Uterus (tissue), 4 donors: Measurements from ENCODE around the gene JMJD8. TPM values are rescaled to one million over a fixed set of nuclear protein-coding genes. Genes with fewer than 3 reads are reported as not detected.

Experiments used
- DNase-seq, 2 donors: peaks; one replicate each; pipeline ENCODE4 v3.0.0-alpha.2; 2019 to 2020
- H3K27ac ChIP-seq, 2 donors: fragments of 200-600 bp; sonication (generic); 1 replicate in 1 of 2; 2 replicates in 1 of 2; pipeline ENCODE4 v1.5.1; 2016 to 2018
- H3K27me3 ChIP-seq, 2 donors: fragments of 200-600 bp; sonication (generic); one replicate each; pipeline ENCODE4 v1.5.1; 2018 to 2019; ENCODE audit warnings: control low read depth in 1 of 2
- H3K36me3 ChIP-seq, 2 donors: fragments of 200-600 bp; sonication (generic); one replicate each; pipeline ENCODE4 v1.5.1; 2019; ENCODE audit warnings: control low read depth in 1 of 2
- H3K4me1 ChIP-seq, 2 donors: fragments of 200-600 bp; sonication (generic); one replicate each; pipeline ENCODE4 v1.5.1; 2018 to 2019; ENCODE audit warnings: control low read depth in 1 of 2
- H3K4me3 ChIP-seq, 2 donors: fragments of 200-600 bp; sonication (generic); 1 replicate in 1 of 2; 2 replicates in 1 of 2; pipeline ENCODE4 v1.5.1; 2018 to 2019; ENCODE audit warnings: mild to moderate bottlenecking in 1 of 2
- H3K9me3 ChIP-seq, 2 donors: fragments of 200-600 bp; sonication (generic); one replicate each; pipeline ENCODE4 v1.5.1; 2019; ENCODE audit warnings: control low read depth in 1 of 2
- CTCF ChIP-seq, 4 experiments: fragments of 200-600 bp in 2 of 4; fragments of 450-650 bp in 2 of 4; sonication (generic) in 2 of 4; IDR thresholded peaks; one replicate each; pipeline ENCODE4 v1.5.1; 2016 to 2019; ENCODE audit warnings: antibody characterized with exemption in 4 of 4, mild to moderate bottlenecking in 2 of 4, moderate library complexity in 1 of 4
- POLR2A ChIP-seq, 2 donors: fragments of 450-650 bp; IDR thresholded peaks; one replicate each; pipeline ENCODE4 v1.6.1; 2016; ENCODE audit warnings: antibody characterized with exemption in 2 of 2, mild to moderate bottlenecking in 1 of 2, moderate library complexity in 1 of 2
- intact Hi-C: fragments of 100-400 bp; cut with DNase I; formaldehyde crosslinking; loops from one replicate; pipeline ENCODE4 v1.15.1; 2023; ENCODE audit warnings: low total_unique reads
- total RNA-seq, 4 donors: library from RNA; depleted of rRNA in 3 of 4; stranded (reverse); fragments of >200 nt in 3 of 4; gene quantifications; one replicate each; pipeline versions ENCODE4 v1.1.0 to v1.2.4, GENCODE V29; 2014 to 2023
- donor health status: DM: yes; HTN: yes; CAD: no.

JMJD8 gene
- total RNA-seq, 4 donors from 2014 or later: 45.6 to 111 (median 57.4) TPM

- no peak overlapping the region for H3K4me3 ChIP-seq
- TF ChIP-seq POLR2A (IDR thresholded peaks at IDR 0.05) (no peak), CTCF (IDR thresholded peaks at IDR 0.05) (no peak)
- no peaks in the 10 kb centered on the region for H3K27me3 ChIP-seq
- H3K36me3 ChIP-seq: no peaks in the 10 kb centered on the region
- no peaks in the 10 kb centered on the region for H3K9me3 ChIP-seq
- peaks cover 3 to 5% of the 10 kb centered on the region in 2 donors for H3K4me1 ChIP-seq
- H3K27ac ChIP-seq: no peak overlapping the region
- no peak for DNase-seq
- intact Hi-C loops: loop anchor here (10.0 kb wide), 1 partner anchor 85 kb away; no protein-coding TSS in a partner anchor
Measured at GRCh38 chr16:659618-660017, 24.5 kb downstream of the JMJD8 start.

- intact Hi-C loops: no loop called here
- no peak for DNase-seq
Measured at GRCh38 chr16:658679-659571, 25.2 kb downstream of the JMJD8 start.

GRCh38 chr16:657487-657886 lies 26.6 kb downstream of the JMJD8 start:
- Histone ChIP-seq H3K4me1 (peaks cover 3 to 5% of the 10 kb centered on the region in 2 donors), H3K36me3 (no peaks in the 10 kb centered on the region), H3K27me3 (no peaks in the 10 kb centered on the region), H3K4me3 (no peak overlapping the region), H3K27ac (no peak overlapping the region), H3K9me3 (no peaks in the 10 kb centered on the region)
- no peak for DNase-seq
- intact Hi-C loops: no loop called here
- TF ChIP-seq CTCF (IDR thresholded peaks at IDR 0.05) (no peak), POLR2A (IDR thresholded peaks at IDR 0.05) (no peak)

More at GRCh38 chr16:658679-659571, 25.2 kb downstream of the JMJD8 start:
- no peak overlapping the region for H3K4me3 ChIP-seq
- no peak overlapping the region for H3K27ac ChIP-seq
- no peaks in the 10 kb centered on the region for H3K36me3 ChIP-seq
- no peaks in the 10 kb centered on the region for H3K27me3 ChIP-seq
- no peaks in the 10 kb centered on the region for H3K9me3 ChIP-seq
- no peak for TF ChIP-seq CTCF (IDR thresholded peaks at IDR 0.05)
- TF ChIP-seq POLR2A (IDR thresholded peaks at IDR 0.05): no peak
- peaks cover 3 to 5% of the 10 kb centered on the region in 2 donors for H3K4me1 ChIP-seq

DNA sequence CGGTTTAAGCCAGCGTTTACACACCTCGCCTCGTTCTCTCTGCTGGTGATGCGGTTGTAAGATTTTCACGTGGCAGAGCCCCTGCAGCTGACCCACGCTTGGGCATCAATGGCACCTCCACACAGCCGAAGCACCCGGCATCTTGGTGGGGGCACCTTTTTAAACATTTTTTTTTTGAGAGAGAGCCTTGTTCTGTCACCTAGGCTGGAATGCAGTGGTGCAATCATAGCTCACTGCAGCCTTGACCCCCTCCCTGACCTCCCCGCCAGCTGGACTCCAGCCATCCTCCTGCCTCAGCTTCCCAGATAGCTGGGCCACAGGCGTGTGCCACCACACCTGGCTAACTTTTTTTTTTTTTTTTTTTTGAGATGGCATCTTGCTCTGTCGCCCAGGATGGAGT lies 30.1 kb downstream of the JMJD8 start:
- intact Hi-C loops: no loop called here
- H3K36me3 ChIP-seq: no peaks in the 10 kb centered on the region
- peaks cover 0 to 14% of the 10 kb centered on the region in 2 donors for H3K4me1 ChIP-seq
- no peak overlapping the region for H3K4me3 ChIP-seq
- H3K27me3 ChIP-seq: no peaks in the 10 kb centered on the region
- no peaks in the 10 kb centered on the region for H3K9me3 ChIP-seq
- DNase-seq: no peak
- no peak overlapping the region for H3K27ac ChIP-seq
- no peak for TF ChIP-seq CTCF (IDR thresholded peaks at IDR 0.05)
- no peak for TF ChIP-seq POLR2A (IDR thresholded peaks at IDR 0.05)
